Stimulated activated CD8-positive, alpha-beta memory T cell treated with anti-CD3 and anti-CD28 coated beads, Interleukin-15, amount 100 ng/mL, for 48 hours (primary cell): Measurements from ENCODE around the gene MAT2B.

Experiments
- DNase-seq, 2 donors: peaks; one replicate each; pipeline ENCODE4 v3.0.0-alpha.2; 2020; ENCODE audit warnings: low read depth in 2 of 2

MAT2B gene

DNA sequence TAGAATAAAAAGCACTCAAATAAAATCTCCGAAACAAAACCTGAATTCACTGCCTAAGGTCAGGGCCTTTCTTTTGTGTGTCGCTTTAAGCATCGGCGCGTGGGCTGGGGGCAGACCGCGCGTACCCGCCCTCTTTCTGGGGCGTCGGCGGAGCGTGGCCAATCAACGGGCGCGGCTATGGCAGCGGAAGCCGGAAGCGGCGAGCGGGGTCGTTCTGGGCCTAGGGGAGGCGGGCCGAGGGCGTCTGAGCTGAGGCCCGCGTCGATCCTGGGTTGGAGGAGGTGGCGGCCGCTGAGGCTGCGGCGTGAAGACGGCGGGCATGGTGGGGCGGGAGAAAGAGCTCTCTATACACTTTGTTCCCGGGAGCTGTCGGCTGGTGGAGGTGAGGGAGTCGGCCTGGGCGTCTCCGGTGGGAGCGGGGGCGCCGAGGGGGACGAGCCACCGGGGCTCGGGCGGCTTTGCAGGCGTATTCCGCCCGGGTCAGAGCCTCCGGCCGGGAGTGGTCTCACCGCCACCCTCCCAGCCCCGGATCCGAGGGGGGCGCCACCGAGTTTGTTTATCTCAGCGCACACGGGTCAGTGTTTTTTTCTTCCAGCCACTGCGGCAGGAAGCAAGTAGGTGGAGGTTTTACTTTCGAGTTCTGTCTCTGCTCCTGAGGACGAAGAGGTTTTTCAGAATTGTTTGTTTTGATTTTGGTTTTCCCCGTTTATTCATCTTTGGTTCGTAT is at the start of gene MAT2B:
TSS of gene MAT2B (plus strand) at position 252 of the 727 bp plus-strand sequence. CDS start at position 320, 68 bp downstream.
- DNase-seq: peak; percentile 94

DNA sequence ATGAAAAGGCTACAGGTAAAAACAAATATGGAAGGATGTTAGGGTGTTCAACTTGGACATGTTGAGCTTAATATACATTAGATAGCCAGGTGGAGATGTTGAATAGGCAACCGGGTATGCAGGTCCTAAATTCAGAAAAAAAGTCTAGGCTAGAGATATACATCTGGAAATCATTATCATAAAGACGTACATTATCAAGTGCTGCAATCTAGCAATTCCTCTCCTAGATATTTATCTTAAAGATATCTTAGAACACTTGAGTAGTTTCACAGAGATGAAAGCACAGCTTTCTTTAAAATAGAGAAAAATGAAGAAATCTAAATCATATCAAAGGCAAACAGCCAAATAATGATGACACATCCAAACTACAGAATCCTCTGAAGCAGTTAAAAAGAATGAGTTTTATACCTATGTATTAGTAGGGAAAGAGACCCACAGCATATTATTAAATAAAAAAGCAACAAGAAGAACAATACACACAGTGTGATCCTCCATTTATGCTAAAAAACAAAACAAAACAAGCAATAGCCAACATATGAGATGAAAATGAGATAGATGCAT is 49.3 kb upstream of the MAT2B start:
- DNase-seq: no peak

DNA sequence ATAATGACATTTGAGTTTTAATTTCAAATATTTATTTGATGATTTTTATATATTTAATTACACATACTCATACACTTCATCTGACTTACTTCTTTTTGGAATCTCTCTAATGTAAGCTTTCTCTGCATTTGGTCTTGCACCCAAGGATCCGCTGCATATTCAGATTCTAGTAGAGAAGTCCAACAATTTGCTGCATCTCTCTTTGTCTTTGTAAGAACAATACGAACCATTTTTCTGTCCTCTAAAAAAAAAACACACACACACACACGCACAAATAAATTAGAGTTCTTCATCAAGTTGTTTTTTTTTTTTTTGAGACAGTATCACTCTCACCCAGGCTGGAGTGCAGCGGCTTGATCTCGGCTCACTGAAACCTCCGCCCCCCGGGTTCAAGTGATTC is 48.6 kb upstream of the MAT2B start:
- no peak for DNase-seq

GRCh38 chr5:163458778-163459385 is 46.5 kb upstream of the MAT2B start:
- DNase-seq: no peak

DNA sequence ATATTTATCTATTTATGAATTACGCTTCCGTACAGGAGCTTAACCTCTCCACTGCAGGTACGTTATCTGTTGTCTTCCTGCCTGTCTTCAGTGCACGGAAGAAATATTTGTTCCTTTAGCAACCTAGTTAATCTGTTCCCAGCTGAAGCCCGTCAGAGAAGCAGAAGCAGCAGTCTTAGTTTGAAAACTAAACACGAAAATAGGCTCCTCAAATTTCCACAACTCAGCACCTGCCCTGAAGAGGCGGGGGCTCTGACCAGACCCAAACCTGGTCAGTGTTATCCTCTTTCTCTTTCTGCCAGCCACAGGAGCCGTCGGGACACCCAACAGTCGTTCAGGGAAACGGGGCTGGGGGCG is 46.0 kb upstream of the MAT2B start:
- DNase-seq: no peak

DNA sequence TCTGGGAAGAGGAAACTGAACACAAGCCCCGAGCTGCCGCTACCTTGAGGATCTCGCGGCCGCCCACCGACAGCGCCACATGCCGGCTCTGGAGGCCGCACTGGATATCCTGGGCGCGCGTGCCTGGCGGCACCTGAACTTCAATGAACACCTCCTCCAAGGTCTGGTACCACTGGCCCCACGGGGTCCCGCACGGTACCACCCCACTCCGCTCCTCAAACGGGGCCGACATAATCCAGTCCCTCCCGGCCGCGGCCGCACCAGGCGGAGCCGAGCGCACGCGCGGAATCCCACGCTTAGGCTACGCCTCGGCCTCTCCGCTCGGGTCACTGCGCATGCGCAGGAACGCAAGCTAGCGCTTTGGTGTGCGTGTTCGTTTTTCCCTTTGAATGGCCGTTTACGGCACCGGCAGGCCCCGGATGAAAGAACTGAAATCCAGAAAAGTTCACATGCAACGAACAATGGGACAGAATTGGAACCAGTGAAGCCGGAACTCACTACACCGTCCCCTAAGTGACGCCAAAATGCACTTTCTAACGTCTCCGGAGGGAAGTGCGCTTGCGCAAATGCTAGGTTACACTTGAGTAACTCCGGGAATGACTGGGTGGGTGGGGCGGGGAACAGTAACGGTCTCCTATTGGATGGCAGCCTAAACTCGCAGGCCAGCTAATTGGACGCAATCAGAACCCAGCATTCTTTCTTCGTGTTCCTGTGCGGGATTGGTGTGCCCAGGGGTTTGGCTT is 45.4 kb upstream of the MAT2B start, which contains the start of gene NUDCD2:
TSS of gene NUDCD2 (minus strand) at position 284 of the 743 bp plus-strand sequence. CDS start at position 232, 52 bp downstream.
- peak; percentile 86 to 88 for DNase-seq

DNA sequence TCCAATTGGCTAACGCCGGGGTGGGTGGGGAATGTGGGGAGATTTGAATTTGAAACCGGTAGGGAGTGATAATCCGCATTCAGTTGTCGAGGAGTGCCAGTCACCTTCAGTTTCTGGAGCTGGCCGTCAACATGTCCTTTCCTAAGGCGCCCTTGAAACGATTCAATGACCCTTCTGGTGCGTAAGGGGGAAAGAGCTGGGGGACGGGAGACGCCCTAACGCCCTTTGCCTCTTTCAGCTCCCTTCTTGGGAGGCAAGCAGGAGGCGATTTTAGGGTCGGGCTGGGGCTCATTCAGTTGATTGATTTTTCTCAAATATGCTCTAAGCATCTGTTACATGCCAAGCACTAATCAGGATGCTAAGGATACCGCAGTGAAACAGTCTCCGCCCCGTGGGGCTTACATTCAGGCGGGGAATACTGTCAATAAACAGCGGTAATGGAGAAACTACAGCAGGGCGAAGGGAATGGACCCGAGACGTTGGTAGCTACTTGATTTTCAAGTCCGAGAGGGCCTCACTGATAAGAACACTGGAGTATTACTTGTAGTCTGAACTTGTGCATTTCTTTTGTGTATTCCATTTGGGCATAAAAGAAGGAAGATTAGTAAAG is 44.8 kb upstream of the MAT2B start, which contains the start of gene HMMR:
TSS of gene HMMR (plus strand) at position 71 of the 610 bp plus-strand sequence. CDS start at position 132, 61 bp downstream.
- no peak for DNase-seq

DNA sequence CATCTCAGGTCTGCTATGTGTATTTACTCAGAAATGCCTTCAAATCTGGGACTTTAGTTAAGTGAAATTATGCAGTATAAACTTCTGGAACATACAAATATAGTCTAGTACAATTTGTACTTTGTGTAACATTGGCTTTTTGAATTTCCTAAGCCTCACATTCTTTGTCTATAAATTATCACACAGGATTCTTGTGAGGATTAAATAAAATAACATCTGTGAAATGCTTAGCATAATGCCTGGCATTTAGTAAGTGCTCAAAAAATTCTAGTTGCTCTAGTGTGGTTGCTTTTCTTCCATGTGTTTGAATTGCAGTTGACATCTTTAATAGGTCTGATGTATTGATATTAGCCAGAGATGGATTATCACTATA is 42.4 kb upstream of the MAT2B start:
- DNase-seq: no peak

GRCh38 chr5:163467682-163468081 is 37.7 kb upstream of the MAT2B start:
- DNase-seq: no peak

DNA sequence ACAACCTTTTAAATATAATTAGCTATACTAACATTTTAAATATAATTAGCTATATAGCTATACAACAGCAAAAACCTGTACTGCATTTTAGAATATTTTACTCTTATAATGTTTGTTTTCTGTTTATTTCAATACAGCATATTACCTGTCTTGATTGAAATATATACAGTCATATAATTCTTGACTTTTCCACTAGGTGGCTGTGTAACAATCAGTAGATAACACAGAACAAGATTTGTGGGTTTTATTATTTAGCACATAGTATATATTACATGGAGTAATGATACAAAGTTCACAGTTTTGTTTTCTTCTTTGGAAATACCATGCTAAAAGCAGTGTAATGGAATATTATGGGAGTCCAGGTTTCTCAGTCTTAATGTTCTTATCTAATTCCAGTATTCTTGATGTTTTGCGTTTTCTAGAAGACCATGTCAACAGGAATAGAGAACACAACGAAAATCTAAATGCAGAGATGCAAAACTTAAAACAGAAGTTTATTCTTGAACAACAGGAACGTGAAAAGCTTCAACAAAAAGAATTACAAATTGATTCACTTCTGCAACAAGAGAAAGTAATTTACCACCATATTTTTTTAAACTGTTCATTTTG is 31.7 kb upstream of the MAT2B start:
- DNase-seq: no peak

DNA sequence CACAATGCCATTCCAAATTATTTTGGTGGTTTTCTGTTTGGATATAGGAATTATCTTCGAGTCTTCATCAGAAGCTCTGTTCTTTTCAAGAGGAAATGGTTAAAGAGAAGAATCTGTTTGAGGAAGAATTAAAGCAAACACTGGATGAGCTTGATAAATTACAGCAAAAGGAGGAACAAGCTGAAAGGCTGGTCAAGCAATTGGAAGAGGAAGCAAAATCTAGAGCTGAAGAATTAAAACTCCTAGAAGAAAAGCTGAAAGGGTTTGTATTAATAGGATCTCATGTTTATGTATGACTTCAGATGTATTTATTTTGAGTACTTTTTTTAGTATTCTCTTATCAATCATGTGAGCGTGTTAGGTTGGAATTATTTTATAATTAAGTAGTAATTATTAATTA is 30.0 kb upstream of the MAT2B start:
- DNase-seq: no peak

- no peak for DNase-seq
Measured at GRCh38 chr5:163478126-163478981, 27.1 kb upstream of the MAT2B start.

DNA sequence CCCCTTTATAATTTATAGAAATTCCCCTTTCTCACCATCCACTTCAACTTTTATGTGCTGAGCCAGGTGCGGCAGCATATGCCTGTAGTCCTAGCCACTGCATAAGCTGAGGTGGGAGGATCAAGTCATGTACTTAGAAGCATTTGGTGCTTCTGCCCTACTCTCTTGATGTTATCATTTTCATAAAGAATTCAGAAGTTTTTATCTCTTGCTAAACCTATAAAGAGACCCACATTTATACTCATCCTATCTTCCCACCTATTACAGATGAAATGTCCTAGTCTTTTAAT is 26.5 kb upstream of the MAT2B start:
- DNase-seq: no peak

GRCh38 chr5:163489055-163489744 is 16.2 kb upstream of the MAT2B start:
- DNase-seq: no peak

GRCh38 chr5:163489745-163490075 is 15.7 kb upstream of the MAT2B start:
- no peak for DNase-seq

DNA sequence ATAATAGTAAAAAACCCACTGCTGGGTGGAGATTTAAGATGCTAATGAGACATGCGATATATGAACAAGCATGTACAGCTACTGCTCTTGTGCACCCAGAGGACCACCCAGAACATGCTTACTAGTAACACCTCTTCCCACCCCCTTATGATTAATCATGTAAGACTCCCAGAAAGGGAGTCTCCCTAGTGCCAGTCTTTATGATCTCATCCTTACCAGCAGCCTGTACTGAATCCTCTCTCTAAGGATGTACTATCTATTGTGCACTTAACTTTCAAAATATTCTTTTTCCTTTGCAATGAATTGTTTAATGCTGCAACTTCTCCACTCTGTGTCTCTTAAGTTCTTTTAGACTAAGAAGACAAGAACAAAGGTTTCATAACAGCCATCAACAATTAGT is 9.1 kb upstream of the MAT2B start:
- no peak for DNase-seq

- no peak for DNase-seq
Measured at GRCh38 chr5:163497315-163497714, 8.1 kb upstream of the MAT2B start.

DNA sequence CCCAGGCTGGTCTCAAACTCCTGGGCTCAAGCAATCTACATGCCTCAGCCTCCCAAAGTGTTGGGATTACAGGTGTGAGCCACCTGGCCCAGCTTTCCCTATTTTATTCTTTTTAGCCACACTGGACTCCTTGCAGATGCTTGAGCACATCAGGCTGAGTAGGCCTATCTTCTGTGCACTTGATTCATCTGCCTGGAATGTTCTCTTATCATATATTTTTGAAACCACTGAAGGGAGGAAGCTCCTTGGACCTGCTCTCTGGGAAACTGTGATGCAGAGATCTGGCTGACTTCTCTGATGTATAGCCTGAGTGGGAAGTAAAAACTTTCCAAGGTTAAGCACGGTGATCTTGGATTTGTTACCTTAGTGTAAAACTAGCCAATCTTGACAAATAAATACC is 6.5 kb upstream of the MAT2B start:
- no peak for DNase-seq

- no peak for DNase-seq
Measured at GRCh38 chr5:163502521-163502920, 2.9 kb upstream of the MAT2B start.
